ENCODE data around the gene IQGAP1. TPM values are rescaled to one million over a fixed set of nuclear protein-coding genes. Genes with fewer than 3 reads are reported as not detected.

IQGAP1 gene
- total RNA-seq, 4 donors from 2014 or later, result 202 to 243 (median 231) TPM

GRCh38 chr15:90435652-90436337 is 47.8 kb downstream of the IQGAP1 start:
- intact Hi-C loops (cut with DNase I; ENCODE audit: low total_unique reads), result no loop called here
- DNase-seq (ENCODE audit: low spot score in 2 of 2), result no peak
- WGBS, 2 donors, result 55 to 72% methylated on average over 1 of the region's 1 CpG

GRCh38 chr15:90436952-90437351 is 48.9 kb downstream of the IQGAP1 start:
- intact Hi-C loops (cut with DNase I; ENCODE audit: low total_unique reads), result no loop called here
- 72 to 86% methylated on average over 4 of the region's 4 CpGs for WGBS, 2 donors
- DNase-seq (ENCODE audit: low spot score in 2 of 2), result no peak
- TF ChIP-seq, protein P1, sequence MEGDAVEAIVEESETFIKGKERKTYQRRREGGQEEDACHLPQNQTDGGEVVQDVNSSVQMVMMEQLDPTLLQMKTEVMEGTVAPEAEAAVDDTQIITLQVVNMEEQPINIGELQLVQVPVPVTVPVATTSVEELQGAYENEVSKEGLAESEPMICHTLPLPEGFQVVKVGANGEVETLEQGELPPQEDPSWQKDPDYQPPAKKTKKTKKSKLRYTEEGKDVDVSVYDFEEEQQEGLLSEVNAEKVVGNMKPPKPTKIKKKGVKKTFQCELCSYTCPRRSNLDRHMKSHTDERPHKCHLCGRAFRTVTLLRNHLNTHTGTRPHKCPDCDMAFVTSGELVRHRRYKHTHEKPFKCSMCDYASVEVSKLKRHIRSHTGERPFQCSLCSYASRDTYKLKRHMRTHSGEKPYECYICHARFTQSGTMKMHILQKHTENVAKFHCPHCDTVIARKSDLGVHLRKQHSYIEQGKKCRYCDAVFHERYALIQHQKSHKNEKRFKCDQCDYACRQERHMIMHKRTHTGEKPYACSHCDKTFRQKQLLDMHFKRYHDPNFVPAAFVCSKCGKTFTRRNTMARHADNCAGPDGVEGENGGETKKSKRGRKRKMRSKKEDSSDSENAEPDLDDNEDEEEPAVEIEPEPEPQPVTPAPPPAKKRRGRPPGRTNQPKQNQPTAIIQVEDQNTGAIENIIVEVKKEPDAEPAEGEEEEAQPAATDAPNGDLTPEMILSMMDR (IDR thresholded peaks at IDR 0.05), result no peak
- TF ChIP-seq POLR2A (IDR thresholded peaks at IDR 0.05), result no peak
- H3K4me3 ChIP-seq (ENCODE audit: low read depth, poor library complexity, severe bottlenecking), result no peak overlapping the region

More at GRCh38 chr15:90435652-90436337, 47.8 kb downstream of the IQGAP1 start:
- TF ChIP-seq, protein P1 (IDR thresholded peaks at IDR 0.05), result no peak
- no peak for TF ChIP-seq POLR2A (IDR thresholded peaks at IDR 0.05)
- H3K4me3 ChIP-seq (ENCODE audit: low read depth, poor library complexity, severe bottlenecking), result no peak overlapping the region

- intact Hi-C loops (cut with DNase I; ENCODE audit: low total_unique reads), result no loop called here
- 84 to 86% methylated on average over 2 of the region's 2 CpGs for WGBS, 2 donors
- DNase-seq (ENCODE audit: low spot score in 2 of 2), result no peak
- TF ChIP-seq, protein P1 (IDR thresholded peaks at IDR 0.05), result no peak
- no peak for TF ChIP-seq POLR2A (IDR thresholded peaks at IDR 0.05)
- H3K4me3 ChIP-seq (ENCODE audit: low read depth, poor library complexity, severe bottlenecking), result no peak overlapping the region
Measured at GRCh38 chr15:90437516-90437915, 49.5 kb downstream of the IQGAP1 start.

- 28 to 45% methylated on average over 2 of the region's 2 CpGs for WGBS, 2 donors
- DNase-seq (ENCODE audit: low spot score in 2 of 2), result no peak
- H3K4me3 ChIP-seq (ENCODE audit: low read depth, poor library complexity, severe bottlenecking), result no peak overlapping the region
- intact Hi-C loops (cut with DNase I; ENCODE audit: low total_unique reads), result no loop called here
- TF ChIP-seq POLR2A (IDR thresholded peaks at IDR 0.05), result no peak
- TF ChIP-seq, protein P1 (IDR thresholded peaks at IDR 0.05), result no peak
Measured at GRCh38 chr15:90439946-90440345, 51.9 kb downstream of the IQGAP1 start.

DNA sequence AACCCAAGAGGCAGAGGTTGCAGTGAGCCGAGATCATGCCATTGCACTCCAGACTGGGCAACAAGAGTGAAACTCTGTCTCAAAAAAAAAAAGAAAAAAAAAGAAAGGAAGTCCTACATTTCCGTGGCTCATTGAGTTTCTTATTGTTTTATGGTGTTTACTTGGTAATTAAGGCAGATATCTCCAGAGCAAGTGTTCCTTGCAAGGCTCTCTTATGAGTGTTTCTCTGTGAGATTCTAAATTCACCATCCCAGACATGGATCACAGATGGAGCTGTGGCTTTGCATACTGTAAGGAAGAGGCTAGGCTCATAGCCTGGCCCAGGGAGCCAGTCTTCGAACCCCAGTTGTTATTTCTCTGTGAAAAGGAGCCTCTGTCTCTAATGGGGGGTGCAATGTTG is 53.0 kb downstream of the IQGAP1 start:
- intact Hi-C loops (cut with DNase I; ENCODE audit: low total_unique reads), result no loop called here
- no peak for DNase-seq (ENCODE audit: low spot score in 2 of 2)
- TF ChIP-seq, protein P1 (IDR thresholded peaks at IDR 0.05), result no peak
- no peak for TF ChIP-seq POLR2A (IDR thresholded peaks at IDR 0.05)
- no peak overlapping the region for H3K4me3 ChIP-seq (ENCODE audit: low read depth, poor library complexity, severe bottlenecking)
- WGBS, 2 donors, result 85 to 88% methylated on average over 3 of the region's 3 CpGs

GRCh38 chr15:90442423-90442822 is 54.4 kb downstream of the IQGAP1 start:
- no peak overlapping the region for H3K4me3 ChIP-seq (ENCODE audit: low read depth, poor library complexity, severe bottlenecking)
- TF ChIP-seq, protein P1 (IDR thresholded peaks at IDR 0.05), result no peak
- no peak for TF ChIP-seq POLR2A (IDR thresholded peaks at IDR 0.05)
- 66 to 74% methylated on average over 5 of the region's 5 CpGs for WGBS, 2 donors
- intact Hi-C loops (cut with DNase I; ENCODE audit: low total_unique reads), result no loop called here
- DNase-seq (ENCODE audit: low spot score in 2 of 2), result no peak

All from lower leg skin (tissue), 4 donors.